Measurements from ENCODE around the gene GRIK1.

The GRIK1 gene

GRCh38 chr21:29826386-29826785, 113.4 kb downstream of the GRIK1 start:
- FAIRE-seq: no peak

GRCh38 chr21:29825936-29826335, 113.9 kb downstream of the GRIK1 start:
- FAIRE-seq: no peak

GRCh38 chr21:29825345-29825744, 114.5 kb downstream of the GRIK1 start:
- FAIRE-seq: no peak

GRCh38 chr21:29822064-29822463, 117.7 kb downstream of the GRIK1 start:
- FAIRE-seq: no peak

GRCh38 chr21:29821230-29821629, 118.6 kb downstream of the GRIK1 start:
- FAIRE-seq: no peak

GRCh38 chr21:29819675-29820326, 120.0 kb downstream of the GRIK1 start:
- FAIRE-seq: no peak

- no peak for FAIRE-seq
Observed at GRCh38 chr21:29818383-29818921, 121.3 kb downstream of the GRIK1 start.

GRCh38 chr21:29817450-29817849, 122.3 kb downstream of the GRIK1 start:
- FAIRE-seq: no peak

GRCh38 chr21:29812947-29813346, 126.8 kb downstream of the GRIK1 start:
- FAIRE-seq: no peak

- no peak for FAIRE-seq
Observed at GRCh38 chr21:29810871-29811270, 128.9 kb downstream of the GRIK1 start.

GRCh38 chr21:29808153-29808552, 131.6 kb downstream of the GRIK1 start:
- no peak for FAIRE-seq

- FAIRE-seq: no peak
Observed at GRCh38 chr21:29805105-29805504, 134.7 kb downstream of the GRIK1 start.

GRCh38 chr21:29803191-29803590, 136.6 kb downstream of the GRIK1 start:
- FAIRE-seq: no peak

GRCh38 chr21:29801122-29801521, 138.7 kb downstream of the GRIK1 start:
- no peak for FAIRE-seq

- FAIRE-seq: no peak
Observed at GRCh38 chr21:29800056-29800455, 139.7 kb downstream of the GRIK1 start.

- FAIRE-seq: no peak
Observed at GRCh38 chr21:29798840-29799239, 141.0 kb downstream of the GRIK1 start.

GRCh38 chr21:29797155-29797554, 142.6 kb downstream of the GRIK1 start:
- no peak for FAIRE-seq

- FAIRE-seq: no peak
Observed at GRCh38 chr21:29793712-29794111, 146.1 kb downstream of the GRIK1 start.

GRCh38 chr21:29789393-29789792, 150.4 kb downstream of the GRIK1 start:
- FAIRE-seq: no peak

- no peak for FAIRE-seq
Observed at GRCh38 chr21:29788752-29789151, 151.0 kb downstream of the GRIK1 start.

- FAIRE-seq: no peak
Observed at GRCh38 chr21:29787361-29787909, 152.4 kb downstream of the GRIK1 start.

GRCh38 chr21:29786496-29787360, 153.1 kb downstream of the GRIK1 start:
- FAIRE-seq: no peak

GRCh38 chr21:29777160-29777559, 162.6 kb downstream of the GRIK1 start:
- no peak for FAIRE-seq

- no peak for FAIRE-seq
Observed at GRCh38 chr21:29775462-29775861, 164.3 kb downstream of the GRIK1 start.
